ENCODE data around the gene TEKT5.

GRCh38 chr16:10688726-10689125 is 6.0 kb downstream of the TEKT5 start:
- TF ChIP-seq CTCF (IDR thresholded peaks at IDR 0.05) (no peak), POLR2AphosphoS5 (IDR thresholded peaks at IDR 0.05) (no peak), POLR2A (IDR thresholded peaks at IDR 0.05; ENCODE audit: low read depth) (no peak)

All from esophagus muscularis mucosa (tissue), 3 donors.